ENCODE data around the gene AHCYL2. TPM values are rescaled to one million over a fixed set of nuclear protein-coding genes. Genes with fewer than 3 reads are reported as not detected.
A peak's percentile ranks its signal among the peaks of the same experiment; 100 is the strongest.

Gene AHCYL2
- total RNA-seq, 1 experiment from 2014 or later, result 54.6 TPM

DNA sequence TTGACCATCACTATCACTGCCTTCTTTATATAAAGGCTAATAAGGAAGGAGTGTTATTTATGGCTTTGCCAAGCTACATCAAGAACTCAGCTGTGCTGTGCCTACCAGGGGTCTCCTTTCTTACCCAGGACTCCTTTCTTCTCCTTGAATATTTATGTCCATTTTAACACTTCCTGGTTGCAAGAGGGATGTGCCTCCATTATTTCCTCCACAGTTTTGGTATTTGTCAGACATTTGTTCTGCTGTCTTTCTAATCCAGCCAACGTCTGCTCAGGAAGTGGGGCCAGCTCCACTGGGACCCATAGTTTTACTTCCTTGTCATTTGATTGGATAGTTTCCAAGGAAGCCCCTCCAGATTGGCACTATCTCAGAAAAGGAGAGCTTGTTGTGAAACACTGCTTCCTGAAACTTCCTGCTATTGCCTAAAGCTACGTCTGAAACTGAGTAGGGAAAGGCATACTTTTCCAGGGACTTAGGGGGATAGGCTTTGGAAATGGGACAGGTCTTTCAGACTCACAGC is 202.8 kb downstream of the AHCYL2 start:
- Mint-ChIP-seq H3K4me1 (ENCODE audit: low read depth, unreplicated experiment) (peaks cover 9% of the 10 kb centered on the region), H3K27ac (ENCODE audit: unreplicated experiment) (no peak overlapping the region), H3K27me3 (ENCODE audit: unreplicated experiment) (peaks cover 6% of the 10 kb centered on the region), H3K36me3 (ENCODE audit: insufficient read depth, unreplicated experiment) (peaks cover 13% of the 10 kb centered on the region), H3K4me3 (ENCODE audit: low read depth, unreplicated experiment) (no peak overlapping the region), H3K9me3 (ENCODE audit: low read depth, unreplicated experiment) (no peaks in the 10 kb centered on the region)
- BruUV-seq (replicated peaks), result no TSS peak
- CTCF ChIA-PET, result no interaction called here
- intact Hi-C loops (cut with micrococcal nuclease; ENCODE audit: unreplicated experiment), result no loop called here
- TF ChIP-seq, protein P1, sequence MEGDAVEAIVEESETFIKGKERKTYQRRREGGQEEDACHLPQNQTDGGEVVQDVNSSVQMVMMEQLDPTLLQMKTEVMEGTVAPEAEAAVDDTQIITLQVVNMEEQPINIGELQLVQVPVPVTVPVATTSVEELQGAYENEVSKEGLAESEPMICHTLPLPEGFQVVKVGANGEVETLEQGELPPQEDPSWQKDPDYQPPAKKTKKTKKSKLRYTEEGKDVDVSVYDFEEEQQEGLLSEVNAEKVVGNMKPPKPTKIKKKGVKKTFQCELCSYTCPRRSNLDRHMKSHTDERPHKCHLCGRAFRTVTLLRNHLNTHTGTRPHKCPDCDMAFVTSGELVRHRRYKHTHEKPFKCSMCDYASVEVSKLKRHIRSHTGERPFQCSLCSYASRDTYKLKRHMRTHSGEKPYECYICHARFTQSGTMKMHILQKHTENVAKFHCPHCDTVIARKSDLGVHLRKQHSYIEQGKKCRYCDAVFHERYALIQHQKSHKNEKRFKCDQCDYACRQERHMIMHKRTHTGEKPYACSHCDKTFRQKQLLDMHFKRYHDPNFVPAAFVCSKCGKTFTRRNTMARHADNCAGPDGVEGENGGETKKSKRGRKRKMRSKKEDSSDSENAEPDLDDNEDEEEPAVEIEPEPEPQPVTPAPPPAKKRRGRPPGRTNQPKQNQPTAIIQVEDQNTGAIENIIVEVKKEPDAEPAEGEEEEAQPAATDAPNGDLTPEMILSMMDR (IDR thresholded peaks at IDR 0.05; ENCODE audit: unreplicated experiment), result no peak
- no peak for DNase-seq

DNA sequence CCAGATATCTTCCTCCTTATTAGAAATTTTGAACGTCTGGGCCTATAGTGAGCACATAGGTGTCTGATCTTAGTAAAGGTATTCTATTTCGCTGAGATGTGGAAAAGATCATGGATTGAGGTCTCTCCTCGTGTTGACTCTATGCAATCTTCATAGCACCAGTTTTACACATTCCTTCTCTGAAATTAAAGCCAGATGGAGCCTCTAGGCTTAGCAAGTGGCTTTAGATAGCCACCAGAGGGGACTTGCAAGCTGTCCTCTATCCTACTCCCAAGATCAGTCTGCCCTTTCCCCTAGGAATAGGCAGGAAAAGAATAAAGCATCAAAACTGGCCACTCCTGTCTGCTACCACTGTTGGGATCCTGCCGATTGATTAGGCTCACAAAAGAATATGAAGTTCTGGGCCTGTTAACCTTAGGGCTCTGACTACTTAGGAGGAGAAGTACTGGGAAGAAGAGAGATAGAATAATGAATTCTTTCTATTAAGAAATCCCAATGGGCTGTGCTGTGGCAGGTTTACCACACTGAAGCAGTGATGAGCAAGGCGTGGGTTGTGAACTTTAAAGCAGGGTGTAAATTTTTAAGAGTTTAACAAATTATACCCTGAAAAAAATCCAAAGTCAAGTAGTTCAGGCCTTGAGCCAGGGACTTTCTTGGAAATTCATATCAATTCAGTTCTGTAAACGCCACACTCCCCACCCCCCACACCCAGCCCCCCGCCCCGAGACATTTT is 207.2 kb downstream of the AHCYL2 start:
- intact Hi-C loops (cut with micrococcal nuclease; ENCODE audit: unreplicated experiment), result no loop called here
- H3K4me3 Mint-ChIP-seq (ENCODE audit: low read depth, unreplicated experiment), result peak overlapping the region; percentile 94
- no TSS peak for BruUV-seq (replicated peaks)
- peaks cover 21% of the 10 kb centered on the region for H3K4me1 Mint-ChIP-seq (ENCODE audit: low read depth, unreplicated experiment)
- H3K9me3 Mint-ChIP-seq (ENCODE audit: low read depth, unreplicated experiment), result no peaks in the 10 kb centered on the region
- peaks cover 31% of the 10 kb centered on the region for H3K36me3 Mint-ChIP-seq (ENCODE audit: insufficient read depth, unreplicated experiment)
- CTCF ChIA-PET, result interaction anchor here (2.6 kb wide), 1 partner anchor 65 kb away, joined by 21 read pairs; no protein-coding TSS in a partner anchor
- peaks cover 15% of the 10 kb centered on the region for H3K27me3 Mint-ChIP-seq (ENCODE audit: unreplicated experiment)
- TF ChIP-seq, protein P1 (IDR thresholded peaks at IDR 0.05; ENCODE audit: unreplicated experiment), result no peak
- no peak for DNase-seq
- no peak overlapping the region for H3K27ac Mint-ChIP-seq (ENCODE audit: unreplicated experiment)

DNA sequence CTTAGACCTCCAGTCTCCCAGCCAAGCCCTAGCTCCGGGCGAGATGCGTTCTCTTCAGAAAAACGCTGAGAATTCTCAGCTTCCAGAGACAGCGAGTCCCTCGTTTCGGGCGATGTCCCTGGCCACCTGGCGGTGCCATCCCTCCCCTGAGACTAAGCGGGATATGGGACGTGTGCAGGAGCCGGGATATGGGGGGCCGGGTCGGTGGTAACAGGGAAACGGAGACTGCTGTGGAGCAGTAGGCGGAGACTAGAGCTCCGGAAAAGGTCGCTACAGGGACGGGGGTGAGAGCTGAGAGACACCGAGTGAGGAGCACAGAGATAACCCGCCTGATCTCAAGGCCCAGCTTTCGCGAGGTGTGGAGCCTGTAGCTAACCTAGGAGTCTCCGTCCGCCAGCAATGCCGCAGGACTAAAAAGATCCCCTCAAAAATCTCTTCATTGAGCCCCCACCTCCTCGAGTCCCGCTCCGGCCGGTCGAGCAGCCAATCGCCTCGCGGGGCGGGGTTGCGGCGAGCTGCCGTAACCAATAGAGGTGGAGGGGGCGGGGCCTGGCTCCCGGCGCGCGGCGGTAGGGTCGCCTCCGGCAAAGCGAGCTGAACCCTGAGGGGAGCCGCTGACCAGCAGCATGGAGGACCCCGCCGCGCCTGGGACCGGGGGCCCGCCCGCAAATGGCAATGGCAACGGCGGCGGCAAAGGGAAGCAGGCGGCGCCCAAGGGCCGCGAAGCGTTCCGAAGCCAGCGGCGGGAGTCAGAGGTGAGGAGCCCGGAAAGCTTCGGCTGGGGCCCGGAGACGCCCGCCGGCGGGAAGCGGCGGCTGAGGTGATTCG is 209.2 kb downstream of the AHCYL2 start, which contains the start of gene STRIP2:
Gene STRIP2 (plus strand): TSS at position 586 of the 828 bp plus-strand sequence. CDS start 41 bp downstream, at position 627.
- peak; percentile 94 for DNase-seq
- Mint-ChIP-seq H3K9me3 (ENCODE audit: low read depth, unreplicated experiment) (no peaks in the 10 kb centered on the region), H3K36me3 (ENCODE audit: insufficient read depth, unreplicated experiment) (peaks cover 25% of the 10 kb centered on the region), H3K4me3 (ENCODE audit: low read depth, unreplicated experiment) (peak within 1 kb of the TSS; percentile 94), H3K4me1 (ENCODE audit: low read depth, unreplicated experiment) (peaks cover 29% of the 10 kb centered on the region), H3K27ac (ENCODE audit: unreplicated experiment) (peak within 1 kb of the TSS; percentile 73), H3K27me3 (ENCODE audit: unreplicated experiment) (peaks cover 15% of the 10 kb centered on the region)
- intact Hi-C loops (cut with micrococcal nuclease; ENCODE audit: unreplicated experiment), result no loop called here
- BruUV-seq (replicated peaks), result no TSS peak
- CTCF ChIA-PET, result interaction anchor here (0.8 to 2.6 kb wide), 8 partner anchors 11 to 270 kb away, joined by 3 to 21 read pairs (median 4); no protein-coding TSS in a partner anchor
- TF ChIP-seq, protein P1 (IDR thresholded peaks at IDR 0.05; ENCODE audit: unreplicated experiment), result no peak

DNA sequence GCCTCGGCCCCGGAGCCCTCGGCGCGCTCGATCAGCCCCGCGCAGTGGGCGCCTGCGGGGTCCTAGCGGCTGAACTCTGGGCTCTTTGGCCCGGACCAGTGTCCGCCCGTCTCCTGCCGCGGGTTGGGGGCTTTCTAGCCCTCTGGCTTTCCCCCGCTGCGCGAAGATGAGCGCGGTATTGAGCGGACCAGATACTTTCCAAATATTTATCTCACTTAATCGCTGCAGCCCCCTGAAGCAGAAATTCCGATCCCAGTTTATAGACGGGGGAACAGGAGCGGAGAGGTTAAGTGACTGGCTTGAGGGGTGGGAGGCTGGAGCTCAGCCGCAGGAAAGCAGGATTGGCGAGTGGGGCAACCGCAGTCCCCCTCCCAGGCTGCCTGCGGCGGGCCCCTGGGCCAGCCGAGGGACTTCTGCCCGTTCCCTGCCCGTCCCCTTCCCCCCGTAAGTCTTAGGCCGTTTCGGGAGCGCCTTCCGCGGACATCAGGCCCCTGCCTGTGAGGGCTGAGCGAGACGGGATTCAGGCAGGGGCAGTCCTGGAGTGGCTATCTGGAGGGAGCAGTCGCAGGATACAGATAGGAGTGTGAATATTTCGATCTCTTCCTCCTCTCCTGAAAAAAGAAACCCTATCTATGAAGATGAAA is 210.0 kb downstream of the AHCYL2 start:
- Mint-ChIP-seq H3K27ac (ENCODE audit: unreplicated experiment) (no peak overlapping the region), H3K9me3 (ENCODE audit: low read depth, unreplicated experiment) (no peaks in the 10 kb centered on the region), H3K27me3 (ENCODE audit: unreplicated experiment) (peaks cover 15% of the 10 kb centered on the region), H3K4me1 (ENCODE audit: low read depth, unreplicated experiment) (peaks cover 31% of the 10 kb centered on the region), H3K36me3 (ENCODE audit: insufficient read depth, unreplicated experiment) (peaks cover 25% of the 10 kb centered on the region), H3K4me3 (ENCODE audit: low read depth, unreplicated experiment) (peak overlapping the region; percentile 94)
- CTCF ChIA-PET, result interaction anchor here (0.9 to 2.6 kb wide), 6 partner anchors 13 to 271 kb away, joined by 3 to 21 read pairs (median 6); no protein-coding TSS in a partner anchor
- TF ChIP-seq, protein P1 (IDR thresholded peaks at IDR 0.05; ENCODE audit: unreplicated experiment), result no peak
- no TSS peak for BruUV-seq (replicated peaks)
- intact Hi-C loops (cut with micrococcal nuclease; ENCODE audit: unreplicated experiment), result no loop called here
- peak; percentile 12 for DNase-seq

All from Calu3 (cell line).